Neural cell (in vitro differentiated cells): ENCODE data around the gene ZSCAN21. TPM values are rescaled to one million over a fixed set of nuclear protein-coding genes. Genes with fewer than 3 reads are reported as not detected.
A peak's percentile ranks its signal among the peaks of the same experiment; 100 is the strongest.

Experiments
- H2AFZ ChIP-seq: fragments of 200-600, 300-800 bp; sonication (generic), shearing (Covaris generic); 2 replicates; pipeline ENCODE4 v1.6.0; 2014; ENCODE audit warnings: low read depth, mild to moderate bottlenecking, antibody characterized with exemption, low read length, moderate library complexity
- H3F3A ChIP-seq: fragments of 200-600 bp; shearing (Covaris generic); 2 replicates; pipeline ENCODE4 v1.6.1; 2016; ENCODE audit warnings: mild to moderate bottlenecking, moderate library complexity, mixed read lengths, antibody characterized with exemption, low read length; ENCODE audit not compliant: insufficient read depth, poor library complexity, severe bottlenecking
- H3K27ac ChIP-seq: fragments of 200-600, 300-800 bp; sonication (generic), shearing (Covaris generic); 2 replicates; pipeline ENCODE4 v1.5.1; 2014; ENCODE audit warnings: mild to moderate bottlenecking, low read length, moderate library complexity
- H3K27me3 ChIP-seq: fragments of 300-800, 200-600 bp; sonication (generic), shearing (Covaris generic); 2 replicates; pipeline ENCODE4 v1.6.0; 2014; ENCODE audit warnings: mild to moderate bottlenecking, low read depth, low read length, moderate library complexity; ENCODE audit not compliant: insufficient read depth
- H3K36me3 ChIP-seq: fragments of 300-800, 200-600 bp; sonication (generic), shearing (Covaris generic); 2 replicates; pipeline ENCODE4 v1.5.1; 2014; ENCODE audit warnings: mild to moderate bottlenecking, antibody characterized with exemption, low read length, moderate library complexity; ENCODE audit not compliant: insufficient read depth
- H3K4me2 ChIP-seq: fragments of 300-800, 200-600 bp; sonication (generic), shearing (Covaris generic); 2 replicates; pipeline ENCODE4 v1.6.0; 2014; ENCODE audit warnings: mild to moderate bottlenecking, low read length
- H3K4me3 ChIP-seq: fragments of 300-800, 200-600 bp; sonication (generic), shearing (Covaris generic); 2 replicates; pipeline ENCODE4 v1.5.1; 2014; ENCODE audit warnings: mild to moderate bottlenecking, low read length, moderate library complexity
- H3K79me2 ChIP-seq: fragments of 200-600 bp; shearing (Covaris generic); replicated peaks from 2 replicates; pipeline ENCODE4 v1.6.0; 2014; ENCODE audit warnings: mild to moderate bottlenecking, low read length, moderate library complexity; ENCODE audit not compliant: insufficient read depth
- H3K9ac ChIP-seq: fragments of 300-800, 200-600 bp; sonication (generic), shearing (Covaris generic); 2 replicates; pipeline ENCODE4 v1.6.1; 2016; ENCODE audit warnings: mild to moderate bottlenecking, low read length, mixed read lengths
- H3K9me2 ChIP-seq: fragments of 200-600 bp; shearing (Covaris generic); 2 replicates; pipeline ENCODE4 v1.6.1; 2016; ENCODE audit warnings: mild to moderate bottlenecking, low read length, mixed read lengths; ENCODE audit not compliant: insufficient read depth
- H3K9me3 ChIP-seq: fragments of 200-600, 300-800 bp; sonication (generic), shearing (Covaris generic); 2 replicates; pipeline ENCODE4 v1.6.1; 2016; ENCODE audit warnings: mild to moderate bottlenecking, mixed run types, low read length, moderate library complexity, mixed read lengths
- H4K20me1 ChIP-seq: fragments of 200-600 bp; shearing (Covaris generic); 2 replicates; pipeline ENCODE4 v1.6.1; 2016; ENCODE audit warnings: mild to moderate bottlenecking, mixed run types; ENCODE audit not compliant: insufficient read depth
- EP300 ChIP-seq: fragments of 450-650 bp; conservative IDR thresholded peaks from 2 replicates; pipeline ENCODE4 v1.6.1; 2014; ENCODE audit warnings: antibody characterized with exemption, mild to moderate bottlenecking, moderate library complexity; ENCODE audit not compliant: poor library complexity, severe bottlenecking
- EZH2 ChIP-seq: fragments of 200-600, 300-800 bp; shearing (Covaris generic), sonication (generic); IDR thresholded peaks from 2 replicates; pipeline ENCODE4 v1.6.1; 2014; ENCODE audit warnings: antibody characterized with exemption, low read length, borderline replicate concordance, mild to moderate bottlenecking; ENCODE audit not compliant: insufficient read depth, poor library complexity, severe bottlenecking
- MXI1 ChIP-seq: fragments of 450-650 bp; conservative IDR thresholded peaks from 2 replicates; pipeline ENCODE4 v1.6.1; 2014; ENCODE audit warnings: antibody characterized with exemption, mild to moderate bottlenecking; ENCODE audit not compliant: poor library complexity, severe bottlenecking
- POLR2AphosphoS5 ChIP-seq: IDR thresholded peaks from 2 replicates; pipeline ENCODE4 v1.6.1; 2012
- RAD21 ChIP-seq: fragments of 450-650 bp; conservative IDR thresholded peaks from 2 replicates; pipeline ENCODE4 v1.6.1; 2014; ENCODE audit warnings: antibody characterized with exemption, mild to moderate bottlenecking, moderate library complexity
- SMC3 ChIP-seq: fragments of 450-650 bp; conservative IDR thresholded peaks from 2 replicates; pipeline ENCODE4 v1.6.1; 2014; ENCODE audit warnings: antibody characterized with exemption, mild to moderate bottlenecking, moderate library complexity; ENCODE audit not compliant: poor library complexity
- TAF1 ChIP-seq: IDR thresholded peaks from 2 replicates; pipeline ENCODE4 v1.6.1; 2012; ENCODE audit warnings: low read depth
- polyA plus RNA-seq: library from polyadenylated mRNA; depleted of rRNA; stranded (reverse); fragments of >200 nt; gene quantifications from 2 replicates; pipeline ENCODE4 v1.2.3, GENCODE V29; 2014
- TF ChIP-seq, protein P1 (sequence below): IDR thresholded peaks from 2 replicates; pipeline ENCODE4 v1.6.1; 2012; ENCODE audit warnings: borderline replicate concordance
- TF ChIP-seq, protein P2 (sequence below): fragments of 450-650 bp; IDR thresholded peaks from 2 replicates; pipeline ENCODE4 v1.5.1; 2014; ENCODE audit warnings: antibody characterized with exemption, mild to moderate bottlenecking, moderate library complexity; ENCODE audit not compliant: poor library complexity, severe bottlenecking

The ZSCAN21 gene
- polyA plus RNA-seq, 1 donor from 2014 or later: 27.6 TPM

DNA sequence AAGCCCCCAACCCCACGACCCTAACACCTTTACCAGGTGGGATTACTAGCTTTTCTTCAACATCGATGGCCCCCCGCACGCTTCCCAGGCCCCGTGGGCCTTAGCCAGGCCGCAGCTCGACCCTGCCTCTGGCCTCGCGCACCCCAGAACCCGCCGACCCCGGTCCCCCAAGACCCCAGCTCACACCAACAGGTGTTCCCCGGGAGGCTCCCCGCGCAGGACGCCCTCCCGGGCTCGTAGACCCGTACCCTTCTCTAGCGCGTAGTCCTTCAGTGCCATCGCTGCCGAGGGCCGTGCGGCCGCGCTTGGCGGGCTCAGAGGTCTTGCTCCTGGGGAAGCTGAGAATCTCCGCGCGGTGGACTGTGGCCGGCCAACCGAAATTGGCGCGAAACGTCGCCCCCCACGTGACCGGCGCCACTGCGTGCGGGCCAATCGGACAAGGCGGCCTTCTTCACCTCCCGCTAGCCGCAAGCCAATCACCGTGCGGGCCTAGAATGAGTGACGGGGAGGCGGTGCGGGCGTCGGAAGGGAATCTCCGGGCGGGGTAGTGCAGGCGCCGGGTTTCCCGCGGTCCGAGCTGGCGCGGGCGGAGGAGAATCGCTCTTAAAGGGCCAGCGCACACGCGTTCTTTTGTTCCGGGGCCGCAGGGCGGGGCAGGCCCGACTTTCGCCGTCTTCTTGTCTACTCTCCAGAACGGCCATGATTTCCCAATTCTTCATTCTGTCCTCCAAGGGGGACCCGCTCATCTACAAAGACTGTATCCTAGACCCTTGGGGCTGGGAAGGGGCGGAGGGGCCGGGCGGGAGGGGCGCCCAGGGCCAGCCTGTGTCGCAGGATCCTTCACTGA lies 51.7 kb downstream of the ZSCAN21 start, which contains the start of the genes AP4M1 and MCM7:
Gene AP4M1 (plus strand): TSS at position 628 of the 847 bp plus-strand sequence. CDS start 72 bp downstream, at position 700.
Gene MCM7 (minus strand): TSS at position 382 of the 847 bp plus-strand sequence. CDS start 103 bp downstream, at position 279.
- TF ChIP-seq POLR2AphosphoS5 (no peak), RAD21 (no peak), TAF1 (no peak), EZH2 (no peak), SMC3 (no peak), EP300 (no peak), MXI1 (peak; percentile 88)
- TF ChIP-seq, protein P1, sequence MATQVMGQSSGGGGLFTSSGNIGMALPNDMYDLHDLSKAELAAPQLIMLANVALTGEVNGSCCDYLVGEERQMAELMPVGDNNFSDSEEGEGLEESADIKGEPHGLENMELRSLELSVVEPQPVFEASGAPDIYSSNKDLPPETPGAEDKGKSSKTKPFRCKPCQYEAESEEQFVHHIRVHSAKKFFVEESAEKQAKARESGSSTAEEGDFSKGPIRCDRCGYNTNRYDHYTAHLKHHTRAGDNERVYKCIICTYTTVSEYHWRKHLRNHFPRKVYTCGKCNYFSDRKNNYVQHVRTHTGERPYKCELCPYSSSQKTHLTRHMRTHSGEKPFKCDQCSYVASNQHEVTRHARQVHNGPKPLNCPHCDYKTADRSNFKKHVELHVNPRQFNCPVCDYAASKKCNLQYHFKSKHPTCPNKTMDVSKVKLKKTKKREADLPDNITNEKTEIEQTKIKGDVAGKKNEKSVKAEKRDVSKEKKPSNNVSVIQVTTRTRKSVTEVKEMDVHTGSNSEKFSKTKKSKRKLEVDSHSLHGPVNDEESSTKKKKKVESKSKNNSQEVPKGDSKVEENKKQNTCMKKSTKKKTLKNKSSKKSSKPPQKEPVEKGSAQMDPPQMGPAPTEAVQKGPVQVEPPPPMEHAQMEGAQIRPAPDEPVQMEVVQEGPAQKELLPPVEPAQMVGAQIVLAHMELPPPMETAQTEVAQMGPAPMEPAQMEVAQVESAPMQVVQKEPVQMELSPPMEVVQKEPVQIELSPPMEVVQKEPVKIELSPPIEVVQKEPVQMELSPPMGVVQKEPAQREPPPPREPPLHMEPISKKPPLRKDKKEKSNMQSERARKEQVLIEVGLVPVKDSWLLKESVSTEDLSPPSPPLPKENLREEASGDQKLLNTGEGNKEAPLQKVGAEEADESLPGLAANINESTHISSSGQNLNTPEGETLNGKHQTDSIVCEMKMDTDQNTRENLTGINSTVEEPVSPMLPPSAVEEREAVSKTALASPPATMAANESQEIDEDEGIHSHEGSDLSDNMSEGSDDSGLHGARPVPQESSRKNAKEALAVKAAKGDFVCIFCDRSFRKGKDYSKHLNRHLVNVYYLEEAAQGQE: peak; percentile 22
- TF ChIP-seq, protein P2, sequence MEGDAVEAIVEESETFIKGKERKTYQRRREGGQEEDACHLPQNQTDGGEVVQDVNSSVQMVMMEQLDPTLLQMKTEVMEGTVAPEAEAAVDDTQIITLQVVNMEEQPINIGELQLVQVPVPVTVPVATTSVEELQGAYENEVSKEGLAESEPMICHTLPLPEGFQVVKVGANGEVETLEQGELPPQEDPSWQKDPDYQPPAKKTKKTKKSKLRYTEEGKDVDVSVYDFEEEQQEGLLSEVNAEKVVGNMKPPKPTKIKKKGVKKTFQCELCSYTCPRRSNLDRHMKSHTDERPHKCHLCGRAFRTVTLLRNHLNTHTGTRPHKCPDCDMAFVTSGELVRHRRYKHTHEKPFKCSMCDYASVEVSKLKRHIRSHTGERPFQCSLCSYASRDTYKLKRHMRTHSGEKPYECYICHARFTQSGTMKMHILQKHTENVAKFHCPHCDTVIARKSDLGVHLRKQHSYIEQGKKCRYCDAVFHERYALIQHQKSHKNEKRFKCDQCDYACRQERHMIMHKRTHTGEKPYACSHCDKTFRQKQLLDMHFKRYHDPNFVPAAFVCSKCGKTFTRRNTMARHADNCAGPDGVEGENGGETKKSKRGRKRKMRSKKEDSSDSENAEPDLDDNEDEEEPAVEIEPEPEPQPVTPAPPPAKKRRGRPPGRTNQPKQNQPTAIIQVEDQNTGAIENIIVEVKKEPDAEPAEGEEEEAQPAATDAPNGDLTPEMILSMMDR: no peak
- peaks cover 8% of the 10 kb centered on the region for H3K36me3 ChIP-seq
- H3F3A ChIP-seq: no peaks in the 10 kb centered on the region
- H3K4me3 ChIP-seq: peak within 1 kb of the TSS; percentile 78
- no peaks in the 10 kb centered on the region for H3K27me3 ChIP-seq
- H3K9me2 ChIP-seq: no peaks in the 10 kb centered on the region
- H4K20me1 ChIP-seq: no peaks in the 10 kb centered on the region
- peaks cover 26% of the 10 kb centered on the region for H3K79me2 ChIP-seq
- peak within 1 kb of the TSS; percentile 65 for H2AFZ ChIP-seq
- peak within 1 kb of the TSS; percentile 81 for H3K4me2 ChIP-seq
- H3K27ac ChIP-seq: peak within 1 kb of the TSS; percentile 95
- H3K9ac ChIP-seq: peak within 1 kb of the TSS; percentile 93
- H3K9me3 ChIP-seq: no peaks in the 10 kb centered on the region

DNA sequence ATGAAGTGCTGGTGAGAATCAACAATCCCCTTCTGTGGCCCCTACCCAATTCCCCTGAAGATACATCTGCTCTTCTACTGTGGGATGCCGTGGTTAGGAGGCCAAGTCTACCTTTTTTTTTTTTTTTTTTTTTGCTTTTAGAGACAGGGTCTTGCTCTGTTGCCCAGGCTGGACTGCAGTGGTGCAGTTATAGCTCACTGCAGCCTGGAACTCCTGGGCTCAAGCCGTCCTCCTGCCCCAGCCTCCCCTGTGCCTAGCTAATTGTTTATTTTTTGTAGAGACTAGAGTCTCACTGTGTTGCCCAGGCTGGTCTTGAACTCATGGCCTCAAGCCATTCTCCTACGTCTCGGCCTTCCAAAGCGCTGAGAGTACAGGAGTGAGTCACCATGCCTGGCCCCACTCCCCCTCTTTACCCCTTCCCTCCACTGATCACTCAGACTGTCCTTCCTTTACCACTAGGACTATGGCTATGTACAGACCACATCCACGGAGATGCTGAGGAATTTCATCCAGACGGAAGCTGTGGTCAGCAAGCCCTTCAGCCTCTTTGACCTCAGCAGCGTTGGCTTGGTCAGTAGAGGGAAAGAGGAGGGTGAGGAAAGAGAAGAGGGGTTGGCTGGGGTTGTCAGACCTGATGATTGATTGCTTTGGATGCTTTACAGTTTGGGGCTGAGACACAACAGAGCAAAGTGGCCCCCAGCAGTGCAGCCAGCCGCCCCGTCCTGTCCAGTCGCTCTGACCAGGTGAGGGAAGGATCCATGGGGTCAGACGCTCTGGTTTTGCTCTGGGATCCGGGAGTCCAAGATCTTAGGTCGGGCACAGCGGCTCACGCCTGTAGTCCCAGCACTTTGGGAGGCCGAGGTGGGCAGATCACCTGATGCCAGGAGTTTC lies 53.6 kb downstream of the ZSCAN21 start:
- H3K36me3 ChIP-seq: peaks cover 8% of the 10 kb centered on the region
- H3K9me3 ChIP-seq: no peaks in the 10 kb centered on the region
- TF ChIP-seq, protein P2: no peak
- no peak for TF ChIP-seq POLR2AphosphoS5
- no peak for TF ChIP-seq RAD21
- TF ChIP-seq, protein P1: no peak
- TF ChIP-seq EP300: no peak
- TF ChIP-seq MXI1: no peak
- TF ChIP-seq EZH2: no peak
- H3K9ac ChIP-seq: peak overlapping the region; percentile 93
- H3K9me2 ChIP-seq: no peaks in the 10 kb centered on the region
- H3K4me3 ChIP-seq: peak overlapping the region; percentile 78
- H3K27ac ChIP-seq: no peak overlapping the region
- no peak overlapping the region for H2AFZ ChIP-seq
- H3K4me2 ChIP-seq: no peak overlapping the region
- H3K79me2 ChIP-seq: peaks cover 22% of the 10 kb centered on the region
- H3K27me3 ChIP-seq: no peaks in the 10 kb centered on the region
- H3F3A ChIP-seq: no peaks in the 10 kb centered on the region
- H4K20me1 ChIP-seq: no peaks in the 10 kb centered on the region
